Activated B cell treated with CpG ODN at 0.5 μM for 24 hours (primary cell): ENCODE measurements around the gene DCST2. TPM values are rescaled to one million over a fixed set of nuclear protein-coding genes. Genes with fewer than 3 reads are reported as not detected.

Source experiments
- ATAC-seq: fragments of 200-7000 bp; cut with Tn5 transposase; one replicate; pipeline ENCODE4 v1.10.0; 2021; ENCODE audit warnings: low read depth, mild to moderate bottlenecking, moderate library complexity
- CTCF ChIA-PET: fragments of 350-600 bp; sonication (Branson Sonifier 250); formaldehyde crosslinking; loops from one replicate; lab custom pipeline; 2021; ENCODE audit warnings: antibody characterized with exemption; lab: Charles Lee
- POLR2A ChIA-PET: fragments of 350-600 bp; sonication (Branson Sonifier 250); formaldehyde crosslinking; loops from one replicate; lab custom pipeline; 2021; ENCODE audit warnings: antibody characterized with exemption; lab: Charles Lee
- DNase-seq: peaks from one replicate; pipeline ENCODE4 v3.0.0; 2022
- H3K27ac Mint-ChIP-seq: one replicate; pipeline ENCODE4 v1.8.0; 2020; ENCODE audit warnings: mixed read lengths
- H3K27me3 Mint-ChIP-seq: one replicate; pipeline ENCODE4 v1.8.0; 2021; ENCODE audit warnings: mixed read lengths
- H3K36me3 Mint-ChIP-seq: one replicate; pipeline ENCODE4 v1.8.0; 2021; ENCODE audit warnings: low read depth, mixed read lengths
- H3K4me1 Mint-ChIP-seq: one replicate; pipeline ENCODE4 v1.8.0; 2021; ENCODE audit warnings: mixed read lengths
- H3K4me3 Mint-ChIP-seq: one replicate; pipeline ENCODE4 v1.8.0; 2020; ENCODE audit warnings: mild to moderate bottlenecking, mixed read lengths
- H3K9me3 Mint-ChIP-seq: one replicate; pipeline ENCODE4 v1.8.0; 2020; ENCODE audit warnings: mixed read lengths
- CTCF ChIP-seq: fragments of 200-600 bp; IDR thresholded peaks from one replicate; pipeline ENCODE4 v1.8.0; 2022; ENCODE audit warnings: antibody characterized with exemption, mild to moderate bottlenecking
- intact Hi-C: fragments of 100-400 bp; cut with micrococcal nuclease; formaldehyde crosslinking; loops from one replicate; pipeline ENCODE4 v1.15.1; 2024
- total RNA-seq: library from RNA; stranded (reverse); gene quantifications from 2 replicates; pipeline ENCODE4 v1.2.3, GENCODE V29; 2022

DCST2 gene
- total RNA-seq, 1 donor from 2014 or later = 1.0 TPM

GRCh38 chr1:155064832-155065429 lies 31.4 kb upstream of the DCST2 start:
- peak overlapping the region; percentile 20 for H3K27ac Mint-ChIP-seq
- H3K4me1 Mint-ChIP-seq = peaks cover 54% of the 10 kb centered on the region
- no peak for ATAC-seq
- peak overlapping the region; percentile 83 for H3K4me3 Mint-ChIP-seq
- DNase-seq = no peak
- ChIA-PET CTCF (interaction anchor here (0.9 to 9.2 kb wide), 3 partner anchors 19 to 108 kb away, joined by 5 to 101 read pairs (median 84); partner anchors contain the start of gene KRTCAP2), POLR2A (interaction anchor here (0.7 to 4.4 kb wide), 5 partner anchors 13 to 399 kb away, joined by 3 to 54 read pairs (median 3); partner anchors contain the start of gene EFNA3)
- peaks cover 22% of the 10 kb centered on the region for H3K36me3 Mint-ChIP-seq
- no peaks in the 10 kb centered on the region for H3K27me3 Mint-ChIP-seq
- no peak for TF ChIP-seq CTCF
- H3K9me3 Mint-ChIP-seq = no peaks in the 10 kb centered on the region
- intact Hi-C loops = loop anchor here (5.0 kb wide), 2 partner anchors 458 to 738 kb away; partner anchors contain the start of genes ADAR and ATP8B2

GRCh38 chr1:155064111-155064831 lies 30.7 kb upstream of the DCST2 start:
- DNase-seq (no peak), ATAC-seq (no peak)
- Mint-ChIP-seq H3K27ac (peak overlapping the region; percentile 20), H3K4me3 (peak overlapping the region; percentile 83), H3K27me3 (no peaks in the 10 kb centered on the region), H3K36me3 (peaks cover 20% of the 10 kb centered on the region), H3K9me3 (no peaks in the 10 kb centered on the region), H3K4me1 (peaks cover 52% of the 10 kb centered on the region)
- POLR2A ChIA-PET = interaction anchor here (1.0 to 4.4 kb wide), 9 partner anchors 8 to 128 kb away, joined by 3 to 54 read pairs (median 4); partner anchors contain the start of genes EFNA3 and PMVK
- CTCF ChIA-PET = interaction anchor here (0.9 to 9.2 kb wide), 5 partner anchors 17 to 108 kb away, joined by 3 to 101 read pairs (median 5); partner anchors contain the start of gene KRTCAP2
- intact Hi-C loops = loop anchor here (5.0 kb wide), 2 partner anchors 457 to 737 kb away; partner anchors contain the start of genes ADAR and ATP8B2
- TF ChIP-seq CTCF = no peak

GRCh38 chr1:155063550-155064110 lies 30.0 kb upstream of the DCST2 start, which contains the start of gene EFNA4:
EFNA4 (plus strand) TSS chr1:155063740; CDS start chr1:155063824, 84 bp downstream.
- H3K27me3 Mint-ChIP-seq = no peaks in the 10 kb centered on the region
- H3K9me3 Mint-ChIP-seq = no peaks in the 10 kb centered on the region
- H3K4me3 Mint-ChIP-seq = peak within 1 kb of the TSS; percentile 83
- ATAC-seq (peak; percentile 83), DNase-seq (peak; percentile 73)
- intact Hi-C loops = loop anchor here (1.0 to 5.0 kb wide), 6 partner anchors 8 to 736 kb away; partner anchors contain the start of genes ADAR, ATP8B2 and ZBTB7B
- ChIA-PET POLR2A (interaction anchor here (1.0 to 4.4 kb wide), 8 partner anchors 9 to 127 kb away, joined by 3 to 54 read pairs (median 4); partner anchors contain the start of gene PMVK), CTCF (interaction anchor here (1.1 to 9.2 kb wide), 6 partner anchors 12 to 104 kb away, joined by 3 to 101 read pairs (median 21); partner anchors contain the start of gene ADAM15)
- H3K27ac Mint-ChIP-seq = peak within 1 kb of the TSS; percentile 67
- H3K36me3 Mint-ChIP-seq = peaks cover 15% of the 10 kb centered on the region
- peaks cover 50% of the 10 kb centered on the region for H3K4me1 Mint-ChIP-seq
- no peak for TF ChIP-seq CTCF

- intact Hi-C loops = loop anchor here (1.0 to 5.0 kb wide), 6 partner anchors 8 to 736 kb away; partner anchors contain the start of genes ADAR, ATP8B2 and ZBTB7B
- ChIA-PET CTCF (interaction anchor here (1.1 to 9.2 kb wide), 6 partner anchors 8 to 104 kb away, joined by 3 to 101 read pairs (median 24); partner anchors contain the start of gene ADAM15), POLR2A (interaction anchor here (1.0 to 4.4 kb wide), 10 partner anchors 10 to 126 kb away, joined by 3 to 54 read pairs (median 4); partner anchors contain the start of genes EFNA3 and PMVK)
- peaks cover 13% of the 10 kb centered on the region for H3K36me3 Mint-ChIP-seq
- ATAC-seq (peak; percentile 35), DNase-seq (peak; percentile 74)
- H3K9me3 Mint-ChIP-seq = no peaks in the 10 kb centered on the region
- H3K27me3 Mint-ChIP-seq = no peaks in the 10 kb centered on the region
- peaks cover 50% of the 10 kb centered on the region for H3K4me1 Mint-ChIP-seq
- H3K27ac Mint-ChIP-seq = peak overlapping the region; percentile 67
- H3K4me3 Mint-ChIP-seq = peak overlapping the region; percentile 83
- peak; percentile 39 for TF ChIP-seq CTCF
These were observed 29.3 kb upstream of the DCST2 start for GRCh38 chr1:155062702-155063411.
